ENCODE data around the gene SIN3A. TPM values are rescaled to one million over a fixed set of nuclear protein-coding genes. Genes with fewer than 3 reads are reported as not detected.

Gene SIN3A
- total and polyA plus RNA-seq, 2 of the 8 experiments (the other 6 are each of a cell fraction or from before 2014, with no cell fraction given): 69.5 to 109 TPM

DNA sequence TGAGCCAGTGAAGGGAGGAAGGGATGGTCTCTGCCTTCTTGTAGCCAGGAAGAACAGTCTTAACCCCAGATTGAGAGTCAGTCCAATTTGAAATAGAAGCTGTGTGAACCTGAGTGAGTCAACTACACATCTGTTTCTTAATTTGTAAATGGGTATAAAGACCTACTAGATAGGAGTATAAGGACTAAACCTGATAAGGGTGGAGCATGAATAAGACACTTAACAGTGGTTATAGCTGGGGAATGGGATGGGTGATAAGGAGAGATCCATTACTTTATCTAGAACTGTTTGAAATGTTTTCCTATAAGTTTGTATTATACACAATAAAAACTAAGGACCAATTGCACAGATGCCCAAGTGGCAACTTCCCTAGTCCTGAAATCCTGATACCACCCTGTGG is 84.5 kb downstream of the SIN3A start:
- no peak overlapping the region for H2BK20ac ChIP-seq (ENCODE audit: low read length)
- H3K27ac ChIP-seq (ENCODE audit: low read depth, low read length): no peak overlapping the region
- no peak overlapping the region for H3K14ac ChIP-seq (ENCODE audit: insufficient read length)
- H2BK5ac ChIP-seq (ENCODE audit: low read depth, low read length): no peak overlapping the region
- peaks cover 0 to 5% of the 10 kb centered on the region in 2 experiments for H4K20me1 ChIP-seq (replicated peaks in 1 of 2; ENCODE audit: control insufficient read depth in 1 of 2, insufficient read depth in 2 of 2, low read length in 2 of 2)
- no peaks in the 10 kb centered on the region for H3K27me3 ChIP-seq (replicated peaks in 1 of 4; ENCODE audit: control insufficient read depth in 3 of 4, extremely low read depth in 1 of 4, insufficient read depth in 3 of 4, low read length in 3 of 4)
- no peak overlapping the region for H2BK15ac ChIP-seq (ENCODE audit: low read length)
- no peaks in the 10 kb centered on the region for H3K9me3 ChIP-seq (ENCODE audit: insufficient read depth in 2 of 2, low read depth in 1 of 2, low read length in 1 of 2)
- H4K91ac ChIP-seq (replicated peaks; ENCODE audit: insufficient read length, low read length): no peak overlapping the region
- no peak for FAIRE-seq
- H3K36me3 ChIP-seq (ENCODE audit: control insufficient read depth in 2 of 4, insufficient read depth in 4 of 4, low read length in 3 of 4): peaks cover 0 to 16% (median 13%) of the 10 kb centered on the region in 4 experiments; a peak in 7 of 8 replicates
- no peak overlapping the region for H4K5ac ChIP-seq (ENCODE audit: insufficient read length, low read depth, low read length)
- H2AK5ac ChIP-seq (ENCODE audit: low read depth, low read length): no peak overlapping the region
- no peak overlapping the region for H2BK12ac ChIP-seq (ENCODE audit: low read depth, low read length)
- ChIA-PET CTCF (ENCODE audit: partially characterized antibody) (interaction anchor here (1.2 to 2.1 kb wide), 8 partner anchors 8 to 85 kb away, joined by 3 to 7 read pairs (median 4); partner anchors contain the start of genes NEIL1 and SIN3A), POLR2A (ENCODE audit: partially characterized antibody) (interaction anchor here (0.9 to 5.2 kb wide), 8 partner anchors 12 to 281 kb away, joined by 3 to 40 read pairs (median 8); partner anchors contain the start of genes NEIL1, PTPN9 and SNX33)
- no peak overlapping the region for H2AFZ ChIP-seq (ENCODE audit: low read length)
- H3K23ac ChIP-seq (ENCODE audit: insufficient read length): no peak overlapping the region
- no peak overlapping the region for H3K4me3 ChIP-seq (ENCODE audit: extremely low read depth in 1 of 4, insufficient read depth in 2 of 4, low read depth in 3 of 4, low read length in 4 of 4)
- no peaks in the 10 kb centered on the region; a peak in 1 of 4 replicates for H3K79me2 ChIP-seq (ENCODE audit: control insufficient read depth in 1 of 2, insufficient read depth in 2 of 2, low read length in 2 of 2)
- H2BK120ac ChIP-seq (replicated peaks; ENCODE audit: low read depth, low read length): no peak overlapping the region
- H3K4me2 ChIP-seq (ENCODE audit: insufficient read depth in 1 of 2, low read depth in 2 of 2, low read length in 2 of 2): 0 out of 4 replicates have a peak overlapping the region, but pooled peaks of 1 of the 2 experiments have one; percentile 0
- H3K23me2 ChIP-seq (ENCODE audit: low read depth, low read length): peaks cover 4% of the 10 kb centered on the region
- no peak for TF ChIP-seq RFX5 (IDR thresholded peaks at IDR 0.05; ENCODE audit: borderline replicate concordance, low read depth, low read length)
- no peak for TF ChIP-seq HDAC6 (IDR thresholded peaks at IDR 0.05; ENCODE audit: low read depth, low read length)
- TF ChIP-seq YY1 (IDR thresholded peaks at IDR 0.05; ENCODE audit: low read depth, low read length): no peak
- no peak for TF ChIP-seq TEAD4 (IDR thresholded peaks at IDR 0.05; ENCODE audit: low read depth, low read length)
- TF ChIP-seq JUND (IDR thresholded peaks at IDR 0.05; ENCODE audit: low read length): no peak
- TF ChIP-seq, protein P1, sequence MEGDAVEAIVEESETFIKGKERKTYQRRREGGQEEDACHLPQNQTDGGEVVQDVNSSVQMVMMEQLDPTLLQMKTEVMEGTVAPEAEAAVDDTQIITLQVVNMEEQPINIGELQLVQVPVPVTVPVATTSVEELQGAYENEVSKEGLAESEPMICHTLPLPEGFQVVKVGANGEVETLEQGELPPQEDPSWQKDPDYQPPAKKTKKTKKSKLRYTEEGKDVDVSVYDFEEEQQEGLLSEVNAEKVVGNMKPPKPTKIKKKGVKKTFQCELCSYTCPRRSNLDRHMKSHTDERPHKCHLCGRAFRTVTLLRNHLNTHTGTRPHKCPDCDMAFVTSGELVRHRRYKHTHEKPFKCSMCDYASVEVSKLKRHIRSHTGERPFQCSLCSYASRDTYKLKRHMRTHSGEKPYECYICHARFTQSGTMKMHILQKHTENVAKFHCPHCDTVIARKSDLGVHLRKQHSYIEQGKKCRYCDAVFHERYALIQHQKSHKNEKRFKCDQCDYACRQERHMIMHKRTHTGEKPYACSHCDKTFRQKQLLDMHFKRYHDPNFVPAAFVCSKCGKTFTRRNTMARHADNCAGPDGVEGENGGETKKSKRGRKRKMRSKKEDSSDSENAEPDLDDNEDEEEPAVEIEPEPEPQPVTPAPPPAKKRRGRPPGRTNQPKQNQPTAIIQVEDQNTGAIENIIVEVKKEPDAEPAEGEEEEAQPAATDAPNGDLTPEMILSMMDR (IDR thresholded peaks at IDR 0.05; ENCODE audit: control extremely low read depth in 1 of 3, insufficient read depth in 1 of 3, low read depth in 1 of 3, low read length in 3 of 3): no peak
- TF ChIP-seq, protein P2, sequence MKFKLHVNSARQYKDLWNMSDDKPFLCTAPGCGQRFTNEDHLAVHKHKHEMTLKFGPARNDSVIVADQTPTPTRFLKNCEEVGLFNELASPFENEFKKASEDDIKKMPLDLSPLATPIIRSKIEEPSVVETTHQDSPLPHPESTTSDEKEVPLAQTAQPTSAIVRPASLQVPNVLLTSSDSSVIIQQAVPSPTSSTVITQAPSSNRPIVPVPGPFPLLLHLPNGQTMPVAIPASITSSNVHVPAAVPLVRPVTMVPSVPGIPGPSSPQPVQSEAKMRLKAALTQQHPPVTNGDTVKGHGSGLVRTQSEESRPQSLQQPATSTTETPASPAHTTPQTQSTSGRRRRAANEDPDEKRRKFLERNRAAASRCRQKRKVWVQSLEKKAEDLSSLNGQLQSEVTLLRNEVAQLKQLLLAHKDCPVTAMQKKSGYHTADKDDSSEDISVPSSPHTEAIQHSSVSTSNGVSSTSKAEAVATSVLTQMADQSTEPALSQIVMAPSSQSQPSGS (IDR thresholded peaks at IDR 0.05; ENCODE audit: low read length): no peak
- no peak for DNase-seq (ENCODE audit: low read depth in 1 of 2, low spot score in 2 of 2)
- H3K9ac ChIP-seq (replicated peaks in 1 of 4; ENCODE audit: extremely low read depth in 1 of 4, low read depth in 3 of 4, low read length in 3 of 4): no peak overlapping the region
- no peak overlapping the region for H3K4ac ChIP-seq (replicated peaks; ENCODE audit: insufficient read length, low read depth, low read length)
- H3K4me1 ChIP-seq (replicated peaks in 1 of 4; ENCODE audit: control insufficient read depth in 3 of 4, insufficient read depth in 4 of 4, low read length in 3 of 4): peaks cover 0 to 4% (median 1%) of the 10 kb centered on the region in 4 experiments; a peak in 4 of 7 replicates
- no peak overlapping the region for H3K18ac ChIP-seq (ENCODE audit: extremely low read depth, low read length)
- no peaks in the 10 kb centered on the region for H3K79me1 ChIP-seq (ENCODE audit: low read depth, low read length)
- H4K8ac ChIP-seq (ENCODE audit: extremely low read depth, insufficient read depth, low read length): no peak overlapping the region
- H3K56ac ChIP-seq (replicated peaks; ENCODE audit: insufficient read length, low read depth, low read length): no peak overlapping the region

All from H1 (cell line).